Adipocyte (in vitro differentiated cells): ENCODE data around the gene ZNF79.

Source experiments
- DNase-seq: peaks from one replicate; pipeline ENCODE4 v3.0.0-alpha.2; 2015; ENCODE audit warnings: low read depth
- H3K27me3 ChIP-seq: replicated peaks from 2 replicates; pipeline ENCODE4 v1.7.0; 2013; ENCODE audit warnings: mild to moderate bottlenecking, low read length, moderate library complexity; ENCODE audit not compliant: control insufficient read depth, insufficient read depth
- H3K36me3 ChIP-seq: 2 replicates; pipeline ENCODE4 v1.7.0; 2013; ENCODE audit warnings: low read length, mild to moderate bottlenecking, moderate library complexity; ENCODE audit not compliant: control insufficient read depth, insufficient read depth, severe bottlenecking
- H3K4me1 ChIP-seq: 2 replicates; pipeline ENCODE4 v1.7.0; 2013; ENCODE audit warnings: mild to moderate bottlenecking, low read length, moderate library complexity; ENCODE audit not compliant: control insufficient read depth, insufficient read depth
- H3K4me3 ChIP-seq: 2 replicates; pipeline ENCODE4 v1.7.0; 2013; ENCODE audit warnings: mild to moderate bottlenecking, low read length, moderate library complexity
- H3K9ac ChIP-seq: 2 replicates; pipeline ENCODE4 v1.7.0; 2013; ENCODE audit warnings: mild to moderate bottlenecking, low read length, moderate library complexity
- H3K9me3 ChIP-seq: 2 replicates; pipeline ENCODE4 v1.7.0; 2013; ENCODE audit warnings: mild to moderate bottlenecking, low read length, moderate library complexity; ENCODE audit not compliant: control insufficient read depth

ZNF79 gene

DNA sequence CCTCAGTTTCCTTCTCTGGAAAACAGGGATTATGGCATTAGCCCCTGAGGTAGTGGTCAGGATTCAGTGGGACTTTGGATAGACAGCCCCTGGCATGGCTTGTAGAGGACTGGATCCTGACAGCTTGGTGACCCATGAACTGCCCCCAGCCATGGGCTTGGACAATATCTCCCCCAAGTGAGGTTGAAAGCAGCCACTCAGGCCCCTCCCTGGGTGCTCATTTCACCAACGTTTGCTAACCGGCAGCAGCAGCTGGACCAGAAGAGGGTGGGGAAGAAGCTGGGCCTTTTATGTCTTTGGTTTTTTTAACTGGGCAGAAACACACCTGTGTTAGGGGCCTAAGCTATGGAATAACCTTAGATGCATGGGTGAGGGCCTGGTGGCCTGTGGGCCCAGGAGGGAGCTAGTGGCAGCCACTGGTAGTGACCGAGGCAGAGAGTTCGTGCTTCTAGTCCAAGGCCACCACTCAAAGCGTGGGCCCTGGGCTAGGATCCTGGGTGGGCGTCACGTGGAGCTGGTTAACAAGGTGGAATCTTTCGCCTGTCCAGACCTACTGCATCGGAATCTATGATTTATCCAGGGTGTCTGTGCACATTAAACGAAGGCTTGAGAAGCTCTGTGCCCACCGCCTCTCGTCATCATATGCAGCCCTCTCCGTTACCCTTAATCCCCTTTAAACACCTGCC, 25.3 kb upstream of the ZNF79 start:
- no peaks in the 10 kb centered on the region for H3K9me3 ChIP-seq
- peaks cover 71% of the 10 kb centered on the region for H3K27me3 ChIP-seq
- H3K4me1 ChIP-seq = no peaks in the 10 kb centered on the region
- no peak overlapping the region for H3K9ac ChIP-seq
- no peaks in the 10 kb centered on the region for H3K36me3 ChIP-seq
- no peak overlapping the region for H3K4me3 ChIP-seq
- no peak for DNase-seq

DNA sequence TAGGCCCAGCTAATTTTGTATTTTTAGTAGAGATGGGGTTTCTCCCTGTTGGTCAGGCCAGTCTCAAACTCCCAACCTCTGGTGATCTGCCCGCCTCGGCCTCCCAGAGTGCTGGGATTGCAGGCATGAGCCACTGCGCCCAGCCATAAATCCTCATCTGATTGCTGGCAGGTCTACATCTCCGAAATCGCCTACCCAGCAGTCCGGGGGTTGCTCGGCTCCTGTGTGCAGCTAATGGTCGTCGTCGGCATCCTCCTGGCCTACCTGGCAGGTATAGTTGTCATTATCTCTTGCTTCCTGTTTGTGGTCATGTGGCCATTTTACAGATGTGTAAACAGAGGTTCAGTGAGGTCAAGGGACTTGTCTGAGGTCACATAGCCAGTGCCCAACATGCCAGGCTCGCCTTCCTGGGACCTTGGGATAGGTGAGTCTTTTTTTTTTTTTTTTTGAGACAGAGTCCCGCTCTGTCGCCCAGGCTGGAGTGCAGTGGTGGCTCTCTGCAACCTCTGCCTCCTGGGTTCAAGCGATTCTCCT, 24.4 kb upstream of the ZNF79 start:
- no peak for DNase-seq
- Histone ChIP-seq H3K9me3 (no peaks in the 10 kb centered on the region), H3K27me3 (peaks cover 77% of the 10 kb centered on the region), H3K9ac (no peak overlapping the region), H3K36me3 (no peaks in the 10 kb centered on the region), H3K4me1 (no peaks in the 10 kb centered on the region), H3K4me3 (no peak overlapping the region)

- no peaks in the 10 kb centered on the region for H3K9me3 ChIP-seq
- H3K9ac ChIP-seq = no peak overlapping the region
- no peaks in the 10 kb centered on the region for H3K36me3 ChIP-seq
- no peak overlapping the region for H3K4me3 ChIP-seq
- peaks cover 80% of the 10 kb centered on the region for H3K27me3 ChIP-seq
- H3K4me1 ChIP-seq = no peaks in the 10 kb centered on the region
- DNase-seq = no peak
Observed at GRCh38 chr9:127402401-127403090, 21.6 kb upstream of the ZNF79 start.

DNA sequence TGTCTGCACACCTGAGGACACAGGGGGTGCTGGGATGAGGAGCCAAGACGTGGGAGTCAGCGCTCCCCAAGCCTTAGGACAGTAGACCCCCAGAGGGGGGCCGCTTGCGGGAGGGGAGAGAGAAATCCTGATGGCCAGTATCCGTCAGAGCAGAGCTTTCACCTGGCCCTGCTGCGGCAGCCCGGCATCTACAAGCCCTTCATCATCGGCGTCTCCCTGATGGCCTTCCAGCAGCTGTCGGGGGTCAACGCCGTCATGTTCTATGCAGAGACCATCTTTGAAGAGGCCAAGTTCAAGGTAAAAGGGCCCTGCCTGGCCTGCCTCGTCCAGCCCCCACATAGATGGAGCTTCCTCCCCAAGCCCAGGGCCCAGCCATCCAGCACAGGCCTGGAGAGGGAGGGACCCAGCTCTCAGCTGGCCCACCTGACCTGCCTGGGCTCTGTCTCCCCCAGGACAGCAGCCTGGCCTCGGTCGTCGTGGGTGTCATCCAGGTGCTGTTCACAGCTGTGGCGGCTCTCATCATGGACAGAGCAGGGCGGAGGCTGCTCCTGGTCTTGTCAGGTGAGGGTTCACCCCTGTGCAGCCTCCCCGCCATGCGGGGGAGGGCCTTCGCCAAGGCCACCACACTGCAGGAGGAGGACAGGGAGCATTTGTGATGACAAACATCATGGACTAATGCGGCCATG, 20.5 kb upstream of the ZNF79 start:
- Histone ChIP-seq H3K9me3 (no peaks in the 10 kb centered on the region), H3K36me3 (no peaks in the 10 kb centered on the region), H3K27me3 (peaks cover 71% of the 10 kb centered on the region), H3K4me3 (no peak overlapping the region), H3K9ac (no peak overlapping the region), H3K4me1 (no peaks in the 10 kb centered on the region)
- DNase-seq = no peak

- H3K9ac ChIP-seq = no peak overlapping the region
Observed at GRCh38 chr9:127404631-127405030, 19.6 kb upstream of the ZNF79 start.

DNA sequence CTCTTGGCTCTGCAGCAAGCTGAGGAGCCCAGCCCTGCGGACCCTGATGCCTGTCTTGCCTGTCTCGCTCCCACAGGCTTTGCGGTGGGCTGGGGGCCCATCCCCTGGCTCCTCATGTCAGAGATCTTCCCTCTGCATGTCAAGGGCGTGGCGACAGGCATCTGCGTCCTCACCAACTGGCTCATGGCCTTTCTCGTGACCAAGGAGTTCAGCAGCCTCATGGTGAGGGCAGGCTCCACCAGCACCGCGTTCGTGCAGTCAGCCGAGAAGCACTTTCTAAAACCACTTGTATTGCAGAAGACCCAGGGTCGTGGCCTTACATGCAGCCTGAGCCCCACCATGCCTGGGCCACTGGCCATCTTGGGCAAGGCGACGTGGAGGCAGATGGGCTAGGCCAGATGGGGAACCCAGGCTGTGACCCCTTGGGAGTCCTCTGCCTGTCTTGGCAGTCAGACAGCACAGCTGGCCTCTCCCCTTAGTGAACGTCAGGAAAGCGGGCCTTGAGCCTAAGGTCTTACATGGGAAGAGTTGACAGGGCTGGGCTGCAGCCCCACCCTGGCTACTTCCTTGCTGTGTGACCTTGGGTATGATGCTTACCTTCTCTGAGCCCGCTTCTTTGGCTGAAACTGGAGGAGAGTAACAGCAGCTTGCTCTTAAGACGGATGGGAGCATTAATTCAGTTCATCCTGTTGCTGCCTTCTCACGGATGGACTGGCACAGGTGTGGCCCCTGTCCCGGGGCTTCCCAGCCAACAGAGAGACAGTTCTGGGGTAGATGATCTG, 18.6 kb upstream of the ZNF79 start:
- no peaks in the 10 kb centered on the region for H3K36me3 ChIP-seq
- peaks cover 58% of the 10 kb centered on the region for H3K27me3 ChIP-seq
- no peak for DNase-seq

More at GRCh38 chr9:127404631-127405030, 19.6 kb upstream of the ZNF79 start:
- Histone ChIP-seq H3K9me3 (no peaks in the 10 kb centered on the region), H3K4me1 (no peaks in the 10 kb centered on the region), H3K4me3 (no peak overlapping the region), H3K36me3 (no peaks in the 10 kb centered on the region), H3K27me3 (peaks cover 64% of the 10 kb centered on the region)
- DNase-seq = no peak

DNA sequence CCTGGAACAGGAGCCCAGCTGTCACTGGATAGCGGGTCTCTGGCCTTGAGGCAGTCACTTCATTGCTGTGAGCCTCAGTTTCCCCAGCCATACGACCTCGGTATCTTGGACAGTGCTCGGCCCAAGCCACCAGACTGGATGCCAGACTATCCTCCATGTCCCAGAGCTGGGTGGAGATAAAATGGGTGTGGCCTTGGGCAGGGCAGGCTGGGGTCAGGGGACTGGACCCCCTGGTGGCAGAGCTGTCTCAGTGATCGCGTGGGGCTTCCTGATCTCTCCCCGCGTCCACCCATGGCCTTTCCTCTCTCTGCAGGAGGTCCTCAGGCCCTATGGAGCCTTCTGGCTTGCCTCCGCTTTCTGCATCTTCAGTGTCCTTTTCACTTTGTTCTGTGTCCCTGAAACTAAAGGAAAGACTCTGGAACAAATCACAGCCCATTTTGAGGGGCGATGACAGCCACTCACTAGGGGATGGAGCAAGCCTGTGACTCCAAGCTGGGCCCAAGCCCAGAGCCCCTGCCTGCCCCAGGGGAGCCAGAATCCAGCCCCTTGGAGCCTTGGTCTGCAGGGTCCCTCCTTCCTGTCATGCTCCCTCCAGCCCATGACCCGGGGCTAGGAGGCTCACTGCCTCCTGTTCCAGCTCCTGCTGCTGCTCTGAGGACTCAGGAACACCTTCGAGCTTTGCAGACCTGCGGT, 17.2 kb upstream of the ZNF79 start:
- H3K36me3 ChIP-seq = no peaks in the 10 kb centered on the region
- DNase-seq = no peak
- no peak overlapping the region for H3K4me3 ChIP-seq
- no peaks in the 10 kb centered on the region for H3K4me1 ChIP-seq
- no peak overlapping the region for H3K9ac ChIP-seq
- H3K9me3 ChIP-seq = no peaks in the 10 kb centered on the region
- peaks cover 56% of the 10 kb centered on the region for H3K27me3 ChIP-seq

More for the DNA sequence above, 18.6 kb upstream of the ZNF79 start:
- no peak overlapping the region for H3K9ac ChIP-seq
- no peaks in the 10 kb centered on the region for H3K9me3 ChIP-seq
- H3K4me3 ChIP-seq = no peak overlapping the region
- no peaks in the 10 kb centered on the region for H3K4me1 ChIP-seq

GRCh38 chr9:127407492-127407843, 16.7 kb upstream of the ZNF79 start:
- Histone ChIP-seq H3K36me3 (no peaks in the 10 kb centered on the region), H3K4me3 (no peak overlapping the region), H3K9me3 (no peaks in the 10 kb centered on the region)

DNA sequence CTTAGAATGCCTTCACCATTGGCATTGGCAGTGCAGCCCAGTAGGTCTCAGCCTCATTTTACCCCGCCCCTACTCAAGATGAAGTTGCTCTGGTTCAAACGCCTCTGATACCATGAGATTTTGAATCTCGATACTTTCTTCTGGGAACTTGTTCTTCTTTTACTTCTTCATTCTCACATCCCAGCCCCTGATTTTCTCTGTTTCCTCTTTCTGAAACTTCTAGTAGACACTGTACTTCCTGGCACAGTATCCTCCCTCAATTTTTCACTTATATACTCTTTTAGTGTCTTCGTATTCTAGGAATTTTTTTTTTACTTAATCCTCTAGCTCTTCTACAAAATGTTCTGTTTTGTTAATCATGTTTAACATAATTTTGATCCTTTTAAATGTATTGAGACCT, 13.1 kb upstream of the ZNF79 start:
- no peaks in the 10 kb centered on the region for H3K9me3 ChIP-seq
- DNase-seq = no peak
- H3K9ac ChIP-seq = no peak overlapping the region
- no peaks in the 10 kb centered on the region for H3K36me3 ChIP-seq
- H3K27me3 ChIP-seq = peaks cover 30% of the 10 kb centered on the region
- no peak overlapping the region for H3K4me3 ChIP-seq
- no peaks in the 10 kb centered on the region for H3K4me1 ChIP-seq

More at GRCh38 chr9:127407492-127407843, 16.7 kb upstream of the ZNF79 start:
- DNase-seq = no peak
- Histone ChIP-seq H3K9ac (no peak overlapping the region), H3K27me3 (peaks cover 51% of the 10 kb centered on the region), H3K4me1 (no peaks in the 10 kb centered on the region)

GRCh38 chr9:127415141-127415540, 9.0 kb upstream of the ZNF79 start:
- Histone ChIP-seq H3K9ac (no peak overlapping the region), H3K4me1 (no peaks in the 10 kb centered on the region), H3K36me3 (no peaks in the 10 kb centered on the region), H3K4me3 (no peak overlapping the region), H3K27me3 (peaks cover 40% of the 10 kb centered on the region), H3K9me3 (no peaks in the 10 kb centered on the region)
- no peak for DNase-seq
